AML-193 (cell line): ENCODE results near the gene CIAO3.
"Not testable (repeated sequence)": the region's sequence is repeated elsewhere in the genome, so short reads cannot be mapped to it uniquely, and the experiment has no call there.

Experiments used
- DNase-seq, 2 experiments: peaks; one replicate each; lab custom pipeline; 2025; lab: John Stamatoyannopoulos, UW

Gene CIAO3

DNA sequence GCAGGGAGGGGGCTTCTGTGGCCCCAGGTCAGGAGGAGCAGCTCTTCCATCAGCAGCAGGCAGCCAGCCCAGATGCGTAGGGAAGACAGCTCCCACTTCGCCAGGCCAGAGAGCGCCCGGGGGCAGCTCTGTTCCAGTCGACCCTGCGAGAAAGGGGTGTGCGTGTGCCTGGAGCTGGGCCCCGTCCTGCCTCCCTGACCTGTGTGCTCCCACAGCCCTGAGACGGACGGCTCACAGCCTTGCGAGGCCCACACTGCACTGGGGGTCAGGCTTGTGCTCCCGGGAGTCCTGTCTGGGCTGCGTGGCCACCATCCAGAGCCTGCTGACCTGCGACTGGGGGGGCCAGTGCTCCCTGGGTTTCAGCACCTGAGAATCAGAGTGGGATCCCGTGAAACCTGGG is 19.3 kb upstream of the CIAO3 start:
- no peak for DNase-seq

- no peak for DNase-seq
These were observed 18.5 kb upstream of the CIAO3 start for GRCh38 chr16:759110-759910.

GRCh38 chr16:756428-756827 is 15.6 kb upstream of the CIAO3 start:
- no peak for DNase-seq

DNA sequence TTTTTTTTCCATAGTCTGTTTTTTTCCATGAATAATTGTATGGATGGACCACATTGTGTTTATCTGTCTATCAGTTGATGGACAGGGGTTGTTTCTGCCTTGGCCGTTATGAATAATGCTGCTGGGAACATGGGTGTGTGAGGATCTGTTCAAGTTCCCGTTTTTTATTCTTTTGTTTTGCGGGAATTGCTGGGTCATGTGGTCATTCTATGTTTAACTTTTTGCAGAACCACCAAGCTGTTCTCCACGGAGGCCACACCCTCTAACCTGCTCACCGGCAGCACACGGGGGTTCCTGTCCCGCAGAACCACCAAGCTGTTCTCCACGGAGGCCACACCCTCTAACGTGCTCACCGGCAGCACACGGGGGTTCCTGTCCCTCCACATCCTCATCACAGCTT is 13.9 kb upstream of the CIAO3 start:
- peak; percentile 38 to 45 for DNase-seq

- DNase-seq: not testable (repeated sequence)
These were observed 13.4 kb upstream of the CIAO3 start for GRCh38 chr16:754121-754607.

DNA sequence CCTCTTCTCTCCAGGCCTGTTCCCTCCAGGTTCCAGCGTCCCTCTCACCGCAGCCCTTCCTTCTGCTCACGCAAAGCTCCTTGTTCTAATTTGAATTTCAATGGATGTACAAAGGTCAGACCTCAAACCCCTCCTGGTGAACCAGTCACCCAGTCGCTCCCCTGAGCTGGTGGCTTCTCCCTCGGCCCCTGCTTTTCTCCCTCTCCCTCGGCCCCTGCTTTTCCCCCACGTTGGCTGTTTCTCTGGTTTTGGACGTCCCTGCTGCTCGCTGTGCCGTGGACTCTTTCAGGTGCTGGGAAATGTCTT is 11.2 kb upstream of the CIAO3 start:
- DNase-seq: no peak

- no peak for DNase-seq
These were observed 10.6 kb upstream of the CIAO3 start for GRCh38 chr16:751152-752006.

GRCh38 chr16:750485-750884 is 9.7 kb upstream of the CIAO3 start:
- no peak for DNase-seq

DNA sequence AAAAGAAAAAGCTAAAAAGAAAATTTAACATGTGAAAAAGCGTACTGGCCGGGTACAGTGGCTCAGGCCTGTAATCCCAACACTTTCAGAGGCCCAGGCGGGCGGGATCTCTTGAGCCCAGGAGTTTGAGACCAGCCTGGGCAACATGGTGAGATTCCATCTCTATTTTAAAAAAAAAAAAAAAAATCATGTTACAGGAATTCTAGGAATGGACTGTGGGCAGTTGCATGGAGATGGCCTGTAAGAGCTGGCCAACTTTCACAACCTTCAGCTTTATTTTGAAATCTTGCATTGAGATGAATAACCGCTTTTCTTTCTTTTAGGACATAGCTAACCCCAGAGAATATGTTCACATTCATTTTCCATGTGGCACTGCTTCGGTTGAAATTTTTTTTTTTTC is 8.2 kb upstream of the CIAO3 start:
- no peak for DNase-seq

- DNase-seq: no peak
These were observed 7.4 kb upstream of the CIAO3 start for GRCh38 chr16:747978-748746.

DNA sequence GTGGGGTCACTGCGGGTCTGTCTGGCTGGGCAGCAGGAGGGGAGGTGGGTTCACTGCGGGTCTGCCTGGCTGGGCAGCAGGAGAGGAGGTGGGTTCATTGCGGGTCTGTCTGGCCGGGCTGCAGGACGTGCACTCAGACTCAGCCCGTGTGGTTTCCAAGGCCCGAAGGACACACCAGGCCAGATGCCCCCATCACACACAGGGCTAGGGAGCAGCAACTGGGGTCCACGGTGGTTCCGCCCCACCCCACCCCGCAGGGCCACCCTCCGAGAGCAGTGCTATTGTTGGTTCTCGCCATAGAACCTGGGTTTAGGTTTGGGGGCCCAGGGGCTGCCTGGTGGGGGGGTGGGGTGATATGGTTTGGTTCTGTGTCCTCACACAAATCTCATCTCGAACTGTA is 5.8 kb upstream of the CIAO3 start:
- DNase-seq: no peak

GRCh38 chr16:745739-746138 is 4.9 kb upstream of the CIAO3 start:
- no peak for DNase-seq

DNA sequence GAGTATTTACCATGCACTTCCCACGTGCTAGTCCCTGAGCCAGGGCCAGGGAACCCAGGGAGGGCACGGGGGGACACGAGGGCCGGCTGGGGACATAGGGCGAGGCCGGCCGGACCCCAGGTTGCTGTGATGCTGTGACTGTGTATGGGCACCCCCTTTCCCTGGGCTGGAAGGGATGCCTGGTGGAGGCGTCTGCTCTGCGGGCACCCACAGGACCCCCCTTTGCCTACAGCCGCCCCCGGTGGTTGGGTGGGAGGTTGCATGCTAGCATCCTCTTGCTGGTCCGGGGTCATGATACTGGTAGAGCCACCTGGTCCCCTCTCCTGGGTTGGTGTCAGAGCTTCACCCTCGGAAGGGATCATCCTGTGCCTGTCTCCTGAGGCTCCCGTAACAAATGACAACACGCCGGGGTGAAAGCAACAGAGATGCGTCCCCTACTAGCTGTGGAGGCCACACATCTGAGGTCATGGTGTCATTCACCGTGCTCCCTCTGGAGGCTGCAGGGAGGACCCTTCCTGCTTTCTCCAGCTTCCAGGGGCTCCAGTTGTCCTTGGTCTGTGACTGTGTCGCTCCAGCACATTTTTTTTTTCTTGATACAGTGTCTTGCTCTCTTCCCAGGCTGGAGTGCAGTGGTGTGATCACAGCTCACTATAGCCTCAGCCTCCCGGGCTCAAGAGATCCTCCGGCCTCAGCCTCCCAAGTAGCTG is 3.1 kb upstream of the CIAO3 start:
- no peak for DNase-seq

DNA sequence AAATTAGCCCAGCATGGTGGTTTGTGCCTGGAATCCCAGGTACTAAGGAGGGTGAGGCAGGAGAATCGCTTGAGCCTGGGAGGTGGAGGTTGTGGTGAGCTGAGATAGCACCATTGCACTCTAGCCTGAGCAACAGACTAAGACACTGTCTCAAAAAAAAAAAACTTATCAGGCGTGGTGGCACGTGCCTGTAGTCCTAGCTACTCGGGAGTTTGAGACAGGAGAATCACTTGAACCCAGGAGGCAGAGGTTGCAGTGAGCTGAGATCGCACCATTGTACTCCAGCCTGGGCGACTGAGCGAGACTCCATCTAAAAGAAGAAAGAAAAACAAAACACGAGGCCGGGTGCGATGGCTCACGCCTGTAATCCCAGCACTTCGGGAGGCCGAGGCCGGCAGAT is 2.1 kb upstream of the CIAO3 start:
- not testable (repeated sequence) for DNase-seq

DNA sequence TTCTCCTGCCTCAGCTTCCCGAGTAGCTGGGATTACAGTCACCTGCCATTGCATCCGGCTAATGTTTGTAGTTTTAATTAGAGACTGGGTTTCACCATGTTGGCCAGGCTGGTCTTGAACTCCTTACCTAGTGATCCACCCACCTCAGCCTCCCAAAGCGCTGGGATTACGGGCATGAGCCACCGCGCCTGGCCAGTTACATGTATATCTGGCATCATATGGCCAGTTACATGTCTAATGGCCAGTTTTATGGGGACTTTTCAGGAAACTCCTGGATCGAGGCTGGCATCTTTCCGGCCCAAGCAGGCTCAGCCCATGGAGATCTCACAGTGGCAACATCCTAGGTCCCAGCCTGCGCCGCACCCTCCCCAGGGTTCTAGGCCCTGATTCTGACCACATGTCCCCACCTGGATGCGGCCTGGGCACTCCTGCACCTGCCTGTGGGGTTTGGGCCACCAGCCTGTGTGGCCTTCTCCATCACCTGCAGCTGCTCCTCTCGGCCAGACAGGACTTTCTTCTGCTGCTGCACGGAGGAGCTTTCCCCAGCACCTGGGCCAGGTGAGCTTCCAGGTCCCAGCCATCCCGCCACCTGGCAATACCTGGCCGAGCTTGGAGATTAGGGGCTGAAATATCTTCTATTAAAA is 1.3 kb upstream of the CIAO3 start:
- no peak for DNase-seq

- no peak for DNase-seq
These were observed 386 bp downstream of the CIAO3 start for GRCh38 chr16:740459-740763.

- no peak for DNase-seq
These were observed 988 bp downstream of the CIAO3 start for GRCh38 chr16:739560-740458.

DNA sequence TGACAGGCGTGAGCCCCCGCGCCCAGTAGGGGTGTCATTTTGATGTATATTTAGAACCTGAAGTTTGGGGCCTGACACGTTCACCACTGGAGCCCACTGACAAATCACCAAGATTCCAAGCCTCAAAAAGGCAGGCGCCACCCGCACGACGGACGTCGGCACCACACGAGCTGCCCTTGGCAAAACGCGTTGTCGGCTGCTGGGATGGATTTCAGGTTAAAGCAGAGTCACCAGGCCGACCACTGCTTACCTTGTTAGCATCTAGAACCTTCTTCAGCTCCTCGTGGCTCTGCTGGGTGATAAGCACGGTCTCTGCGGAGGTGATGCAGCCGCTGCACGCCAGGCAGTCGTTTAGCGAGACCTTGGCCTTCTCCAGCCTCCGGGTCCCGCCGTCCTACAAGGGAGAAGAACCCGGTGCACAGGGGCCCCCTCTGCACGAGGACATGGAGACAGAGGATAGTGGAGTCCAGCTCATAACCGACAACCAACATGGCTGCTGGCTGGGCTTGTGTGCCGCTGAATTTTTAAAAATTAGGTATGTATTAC is 3.8 kb downstream of the CIAO3 start:
- no peak for DNase-seq

GRCh38 chr16:735982-736453 is 4.8 kb downstream of the CIAO3 start:
- no peak for DNase-seq
